Subcutaneous adipose tissue (tissue), 4 donors: ENCODE measurements around the gene EIF2D. TPM values are rescaled to one million over a fixed set of nuclear protein-coding genes. Genes with fewer than 3 reads are reported as not detected.

Experiments
- CTCF ChIP-seq: fragments of 450-650 bp; IDR thresholded peaks from one replicate; pipeline ENCODE4 v1.5.1; 2016; ENCODE audit warnings: low read depth, mild to moderate bottlenecking, control low read depth, antibody characterized with exemption, moderate library complexity
- total RNA-seq, 4 donors: library from RNA; depleted of rRNA; stranded (reverse); fragments of >200 nt; gene quantifications; one replicate each; pipeline ENCODE4 v1.1.0, GENCODE V29; 2016

The EIF2D gene
- total RNA-seq, 4 donors from 2014 or later, result 43.5 to 64.6 (median 51.4) TPM

DNA sequence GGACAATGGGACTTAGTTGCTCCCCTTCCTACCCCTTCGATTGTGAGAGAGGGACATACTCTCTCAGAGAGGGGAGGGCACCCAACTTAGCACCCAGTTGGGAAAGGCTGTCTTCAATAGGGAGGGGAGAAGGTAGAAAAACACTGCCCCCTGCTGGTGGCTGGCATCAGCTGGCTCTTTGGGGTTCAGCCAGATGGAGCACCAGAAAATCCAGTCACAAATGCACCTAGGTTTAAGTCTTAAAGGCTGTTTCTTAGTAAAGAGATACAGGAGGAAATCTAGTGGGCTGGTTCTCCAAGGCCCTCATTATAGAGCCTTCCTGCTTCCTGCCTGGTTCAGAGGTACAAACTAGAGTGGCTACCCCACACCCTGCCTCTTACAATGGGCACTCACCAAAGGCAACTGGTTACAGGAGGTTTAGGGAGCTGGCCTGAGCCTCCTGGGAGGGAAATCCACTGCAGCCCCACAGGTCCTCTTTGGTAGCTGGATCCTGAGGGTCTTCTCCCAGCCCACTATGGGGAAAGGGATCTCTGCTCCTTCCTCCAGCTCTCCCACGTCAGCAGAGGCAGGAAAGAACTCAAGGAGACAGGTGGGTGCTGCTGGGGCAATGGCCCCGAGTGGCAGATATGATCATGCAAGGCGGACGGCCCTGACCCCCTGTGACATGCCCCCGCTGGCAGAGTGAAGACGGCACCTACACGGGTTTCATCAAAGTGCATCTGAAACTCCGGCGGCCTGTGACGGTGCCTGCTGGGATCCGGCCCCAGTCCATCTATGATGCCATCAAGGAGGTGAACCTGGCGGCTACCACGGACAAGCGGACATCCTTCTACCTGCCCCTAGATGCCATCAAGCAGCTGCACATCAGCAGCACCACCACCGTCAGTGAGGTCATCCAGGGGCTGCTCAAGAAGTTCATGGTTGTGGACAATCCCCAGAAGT is 28.3 kb downstream of the EIF2D start:
- no peak for TF ChIP-seq CTCF

- no peak for TF ChIP-seq CTCF
These were observed 29.1 kb downstream of the EIF2D start for GRCh38 chr1:206582971-206583706.

DNA sequence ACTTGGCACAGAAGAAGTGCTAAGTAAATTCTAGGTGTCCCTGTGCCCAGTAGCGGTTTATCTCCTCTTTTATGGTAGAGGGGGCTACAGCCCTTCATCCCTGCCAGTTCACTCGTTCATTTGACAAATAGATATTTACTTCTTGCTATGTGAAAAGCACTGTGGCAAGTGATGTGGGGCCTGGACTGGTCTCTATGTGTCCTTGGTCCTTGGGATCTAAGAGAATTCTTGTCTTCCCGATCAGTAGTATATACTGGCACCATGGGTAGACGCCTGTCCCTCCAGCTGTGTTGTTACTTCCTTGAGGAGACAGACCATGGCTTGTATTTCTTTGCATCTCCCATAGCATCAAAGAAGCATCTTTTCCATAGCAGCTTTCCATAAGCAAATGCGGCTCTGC is 29.7 kb downstream of the EIF2D start:
- TF ChIP-seq CTCF, result no peak

DNA sequence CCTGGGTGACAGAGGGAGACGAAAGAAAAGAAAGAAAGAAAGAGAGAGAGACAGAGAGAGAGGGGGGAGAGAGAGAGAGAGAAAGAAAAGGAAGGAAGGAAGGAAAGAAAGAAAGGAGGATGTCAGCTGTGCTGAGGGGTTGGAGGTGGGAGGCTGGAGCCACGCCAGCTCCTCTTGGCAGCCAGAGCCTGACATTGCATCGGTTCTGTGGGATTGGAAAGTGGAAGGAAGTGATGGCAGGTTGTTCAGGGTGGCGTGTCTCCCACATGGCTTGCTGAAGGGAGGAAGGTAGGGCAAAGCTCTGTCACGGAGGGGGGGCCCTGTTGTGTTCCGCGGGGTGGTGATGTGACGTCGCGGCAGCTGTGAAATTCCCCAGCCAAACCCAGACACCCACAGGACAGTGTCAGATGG is 30.7 kb downstream of the EIF2D start:
- TF ChIP-seq CTCF, result no peak

- TF ChIP-seq CTCF, result no peak
These were observed 31.7 kb downstream of the EIF2D start for GRCh38 chr1:206580438-206581113.

GRCh38 chr1:206579747-206580437 is 32.4 kb downstream of the EIF2D start:
- TF ChIP-seq CTCF, result no peak
